A673 (cell line): ENCODE results near the gene SLC25A13. TPM values are rescaled to one million over a fixed set of nuclear protein-coding genes. Genes with fewer than 3 reads are reported as not detected.

Source experiments
- BruUV-seq: library from RNA; stranded (reverse); fragments of 400-500 nt; replicated peaks from 2 replicates; lab custom pipeline; 2021; lab: Mats Ljungman, UMichigan
- CTCF ChIA-PET: fragments of 300-600 bp; sonication (Branson Sonifier 250); formaldehyde crosslinking; loops from one replicate; lab custom pipeline; 2022; ENCODE audit warnings: antibody characterized with exemption; lab: Charles Lee
- POLR2A ChIA-PET: fragments of 300-600 bp; sonication (Branson Sonifier 250); formaldehyde crosslinking; loops from one replicate; lab custom pipeline; 2022; ENCODE audit warnings: antibody characterized with exemption; ENCODE audit not compliant: low non-redundant PET; lab: Charles Lee
- DNase-seq: peaks from one replicate; pipeline ENCODE4 v3.0.0-alpha.2; 2015; ENCODE audit warnings: low spot score
- H3K27ac ChIP-seq: fragments of 200-600 bp; sonication (generic); 2 replicates; pipeline ENCODE4 v1.5.1; 2016; ENCODE audit warnings: mixed run types, low read depth, mild to moderate bottlenecking, mixed read lengths, antibody characterized with exemption, low read length; ENCODE audit not compliant: poor library complexity, severe bottlenecking
- H3K27me3 ChIP-seq: fragments of 200-600 bp; sonication (generic); replicated peaks from 2 replicates; pipeline ENCODE4 v1.6.1; 2017; ENCODE audit warnings: mixed run types, low read depth, mild to moderate bottlenecking, mixed read lengths, antibody characterized with exemption, low read length; ENCODE audit not compliant: insufficient read depth, poor library complexity
- H3K36me3 ChIP-seq: fragments of 200-600 bp; sonication (generic); 2 replicates; pipeline ENCODE4 v1.6.1; 2016; ENCODE audit warnings: mixed run types, mild to moderate bottlenecking, mixed read lengths, antibody characterized with exemption, low read length; ENCODE audit not compliant: insufficient read depth, poor library complexity, severe bottlenecking
- H3K4me1 ChIP-seq: fragments of 200-600 bp; sonication (generic); 2 replicates; pipeline ENCODE4 v1.6.1; 2017; ENCODE audit warnings: mixed run types, mild to moderate bottlenecking, mixed read lengths, antibody characterized with exemption, low read length; ENCODE audit not compliant: insufficient read depth, poor library complexity, severe bottlenecking
- H3K4me3 ChIP-seq: fragments of 200-600 bp; sonication (generic); 2 replicates; pipeline ENCODE4 v1.5.1; 2016; ENCODE audit warnings: low read depth, mixed run types, mild to moderate bottlenecking, mixed read lengths, low read length; ENCODE audit not compliant: poor library complexity, severe bottlenecking
- H3K9me3 ChIP-seq: fragments of 200-600 bp; sonication (generic); 2 replicates; pipeline ENCODE4 v1.6.1; 2016; ENCODE audit warnings: mixed run types, low read depth, mild to moderate bottlenecking, mixed read lengths, antibody characterized with exemption, low read length; ENCODE audit not compliant: poor library complexity, severe bottlenecking
- CTCF ChIP-seq: fragments of 300-800, 200-600 bp; sonication (generic); conservative IDR thresholded peaks from 2 replicates; pipeline ENCODE4 v1.5.1; 2017; ENCODE audit warnings: low read depth, mild to moderate bottlenecking, antibody characterized with exemption, low read length, moderate library complexity, mixed read lengths
- EZH2 ChIP-seq: fragments of 200-600 bp; sonication (generic); IDR thresholded peaks from 2 replicates; pipeline ENCODE4 v1.6.1; 2017; ENCODE audit warnings: borderline replicate concordance, low read depth, mild to moderate bottlenecking, mixed read lengths, antibody characterized with exemption, low read length; ENCODE audit not compliant: poor library complexity, severe bottlenecking
- intact Hi-C: fragments of 100-400 bp; cut with micrococcal nuclease; formaldehyde crosslinking; loops from one replicate; pipeline ENCODE4 v1.10.0; 2022; ENCODE audit not compliant: unreplicated experiment
- total RNA-seq: library from RNA; stranded (reverse); gene quantifications from 2 replicates; pipeline ENCODE4 v1.2.3, GENCODE V29; 2021

The SLC25A13 gene
- total RNA-seq, 1 experiment from 2014 or later: 22.7 TPM

- H3K9me3 ChIP-seq: no peaks in the 10 kb centered on the region
- ChIA-PET POLR2A (no interaction called here), CTCF (no interaction called here)
- no peaks in the 10 kb centered on the region for H3K36me3 ChIP-seq
- H3K4me1 ChIP-seq: no peaks in the 10 kb centered on the region
- BruUV-seq: no TSS peak
- no peak for DNase-seq
- TF ChIP-seq EZH2: no peak
- no peak for TF ChIP-seq CTCF
- intact Hi-C loops: no loop called here
- H3K27ac ChIP-seq: no peak overlapping the region
- H3K27me3 ChIP-seq: no peaks in the 10 kb centered on the region
- no peak overlapping the region for H3K4me3 ChIP-seq
These were observed 221.2 kb downstream of the SLC25A13 start for GRCh38 chr7:96100737-96101136.

- Histone ChIP-seq H3K9me3 (no peaks in the 10 kb centered on the region), H3K27me3 (no peaks in the 10 kb centered on the region), H3K4me3 (no peak overlapping the region), H3K36me3 (no peaks in the 10 kb centered on the region), H3K27ac (no peak overlapping the region), H3K4me1 (no peaks in the 10 kb centered on the region)
- intact Hi-C loops: no loop called here
- TF ChIP-seq CTCF (no peak), EZH2 (no peak)
- ChIA-PET CTCF (no interaction called here), POLR2A (no interaction called here)
- DNase-seq: no peak
- BruUV-seq: no TSS peak
These were observed 224.1 kb downstream of the SLC25A13 start for GRCh38 chr7:96097835-96098234.

- no TSS peak for BruUV-seq
- DNase-seq: no peak
- POLR2A ChIA-PET: no interaction called here
- Histone ChIP-seq H3K27me3 (no peaks in the 10 kb centered on the region), H3K4me1 (peaks cover 5% of the 10 kb centered on the region), H3K4me3 (no peak overlapping the region), H3K9me3 (no peaks in the 10 kb centered on the region), H3K36me3 (no peaks in the 10 kb centered on the region), H3K27ac (no peak overlapping the region)
- TF ChIP-seq CTCF: no peak
- TF ChIP-seq EZH2: no peak
- CTCF ChIA-PET: no interaction called here
- intact Hi-C loops: no loop called here
These were observed 228.5 kb downstream of the SLC25A13 start for GRCh38 chr7:96093435-96093834.
